Progenitor cell of endocrine pancreas (in vitro differentiated cells): ENCODE results near the gene CBLN2. TPM values are rescaled to one million over a fixed set of nuclear protein-coding genes. Genes with fewer than 3 reads are reported as not detected.

Experiments
- DNase-seq: peaks from one replicate; pipeline ENCODE4 v3.0.0; 2021; ENCODE audit warnings: low spot score; ENCODE audit not compliant: unreplicated experiment
- H3K27ac Mint-ChIP-seq: 2 replicates; pipeline ENCODE4 v1.8.0; 2021; ENCODE audit warnings: mild to moderate bottlenecking, moderate library complexity, mixed read lengths
- H3K27me3 Mint-ChIP-seq: 2 replicates; pipeline ENCODE4 v1.8.0; 2021; ENCODE audit warnings: mixed read lengths
- H3K36me3 Mint-ChIP-seq: 2 replicates; pipeline ENCODE4 v1.8.0; 2022; ENCODE audit warnings: mixed read lengths; ENCODE audit not compliant: insufficient read depth
- H3K4me1 Mint-ChIP-seq: 2 replicates; pipeline ENCODE4 v1.8.0; 2021; ENCODE audit warnings: low read depth, mixed read lengths
- H3K4me3 Mint-ChIP-seq: 2 replicates; pipeline ENCODE4 v1.8.0; 2021; ENCODE audit warnings: low read depth, mild to moderate bottlenecking, moderate library complexity, mixed read lengths
- H3K9me3 Mint-ChIP-seq: 2 replicates; pipeline ENCODE4 v1.8.0; 2021; ENCODE audit warnings: low read depth, mixed read lengths
- CTCF ChIP-seq: fragments of 200-600 bp; sonication (generic); IDR thresholded peaks from one replicate; pipeline ENCODE4 v1.5.0; 2021; ENCODE audit warnings: antibody characterized with exemption, mild to moderate bottlenecking; ENCODE audit not compliant: unreplicated experiment
- total RNA-seq: library from RNA; stranded (reverse); gene quantifications from 2 replicates; pipeline ENCODE4 v1.2.1, GENCODE V29; 2021

Gene CBLN2
- total RNA-seq, 1 donor from 2014 or later, result 0.38 TPM

- H3K9me3 Mint-ChIP-seq, result no peaks in the 10 kb centered on the region
- peaks cover 11% of the 10 kb centered on the region for H3K4me1 Mint-ChIP-seq
- H3K27ac Mint-ChIP-seq, result no peak overlapping the region
- TF ChIP-seq CTCF, result no peak
- peak; percentile 16 for DNase-seq
- H3K4me3 Mint-ChIP-seq, result peak overlapping the region; percentile 69
- peaks cover 88% of the 10 kb centered on the region for H3K27me3 Mint-ChIP-seq
- no peaks in the 10 kb centered on the region for H3K36me3 Mint-ChIP-seq
Observed at GRCh38 chr18:72542342-72542741, 1.8 kb downstream of the CBLN2 start.

GRCh38 chr18:72541871-72542332 is 2.2 kb downstream of the CBLN2 start:
- DNase-seq, result peak; percentile 21
- Mint-ChIP-seq H3K4me3 (peak overlapping the region; percentile 56), H3K27ac (no peak overlapping the region), H3K36me3 (no peaks in the 10 kb centered on the region), H3K4me1 (peaks cover 11% of the 10 kb centered on the region), H3K9me3 (no peaks in the 10 kb centered on the region), H3K27me3 (peaks cover 86% of the 10 kb centered on the region)
- peak; percentile 56 for TF ChIP-seq CTCF

- DNase-seq, result no peak
- Mint-ChIP-seq H3K27me3 (peaks cover 88% of the 10 kb centered on the region), H3K9me3 (no peaks in the 10 kb centered on the region), H3K4me3 (no peak overlapping the region), H3K27ac (no peak overlapping the region), H3K36me3 (no peaks in the 10 kb centered on the region), H3K4me1 (peaks cover 11% of the 10 kb centered on the region)
- TF ChIP-seq CTCF, result no peak
Observed at GRCh38 chr18:72539901-72540300, 4.2 kb downstream of the CBLN2 start.

GRCh38 chr18:72530622-72531021 is 13.5 kb downstream of the CBLN2 start:
- Mint-ChIP-seq H3K36me3 (no peaks in the 10 kb centered on the region), H3K4me3 (no peak overlapping the region), H3K27me3 (peaks cover 27% of the 10 kb centered on the region), H3K4me1 (no peaks in the 10 kb centered on the region), H3K9me3 (no peaks in the 10 kb centered on the region), H3K27ac (no peak overlapping the region)
- DNase-seq, result no peak
- TF ChIP-seq CTCF, result peak; percentile 7

GRCh38 chr18:72504866-72505265 is 39.3 kb downstream of the CBLN2 start:
- Mint-ChIP-seq H3K9me3 (no peaks in the 10 kb centered on the region), H3K4me1 (no peaks in the 10 kb centered on the region), H3K4me3 (no peak overlapping the region), H3K36me3 (no peaks in the 10 kb centered on the region), H3K27ac (no peak overlapping the region), H3K27me3 (peaks cover 12% of the 10 kb centered on the region)
- TF ChIP-seq CTCF, result no peak
- no peak for DNase-seq
